ENCODE results near the gene ANKRD33B.

DNA sequence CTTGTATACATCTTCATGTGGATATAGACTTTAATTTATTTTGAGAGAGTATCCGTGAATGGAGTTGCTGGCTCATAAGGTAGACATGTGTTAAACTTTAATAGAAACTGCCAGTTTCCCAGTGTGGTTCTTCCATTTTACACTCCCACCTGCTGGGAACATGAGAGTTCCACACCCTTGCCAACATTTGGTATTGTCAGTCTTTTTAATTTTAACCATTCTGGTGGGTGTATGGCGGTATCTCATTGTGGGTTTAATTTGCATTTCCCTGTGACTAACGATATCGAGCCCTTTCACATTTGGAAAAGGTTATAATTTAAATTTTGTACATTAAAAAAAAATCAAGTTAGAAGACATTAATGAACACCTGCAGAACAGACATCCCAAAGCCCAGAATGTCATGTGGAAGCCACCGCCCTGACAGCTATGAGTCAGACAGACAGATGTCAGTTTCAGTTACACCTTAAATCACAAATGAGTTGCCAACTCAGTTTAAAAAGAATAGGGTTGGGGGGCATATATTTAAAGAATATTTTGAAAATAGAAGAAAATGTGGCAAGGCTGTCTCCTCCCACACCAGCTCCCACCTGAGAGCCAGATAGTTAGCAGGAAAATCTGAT lies 36.9 kb downstream of the ANKRD33B start:
- TF ChIP-seq POLR2A (IDR thresholded peaks at IDR 0.05; ENCODE audit: low read depth, low read length) (no peak), POLR2AphosphoS5 (IDR thresholded peaks at IDR 0.05; ENCODE audit: low read depth, low read length) (no peak), TAF1 (IDR thresholded peaks at IDR 0.05; ENCODE audit: borderline replicate concordance, low read depth, low read length) (no peak)
